Loucy (cell line): ENCODE results near the gene DPY19L1.
"Not testable (repeated sequence)": the region's sequence is repeated elsewhere in the genome, so short reads cannot be mapped to it uniquely, and the experiment has no call there.

Source experiments
- H2AFZ ChIP-seq: fragments of 200-600 bp; sonication (generic); 2 replicates; pipeline ENCODE4 v1.6.0; 2016; ENCODE audit warnings: antibody characterized with exemption, mild to moderate bottlenecking, low read length, moderate library complexity
- H3F3A ChIP-seq: fragments of 200-600 bp; 2 replicates; pipeline ENCODE4 v1.6.0; 2016; ENCODE audit warnings: antibody characterized with exemption, low read depth, mild to moderate bottlenecking
- H3K27me3 ChIP-seq: fragments of 200-600 bp; sonication (generic); 2 replicates; pipeline ENCODE4 v1.6.1; 2014; ENCODE audit warnings: low read length, mild to moderate bottlenecking; ENCODE audit not compliant: insufficient read depth, poor library complexity, severe bottlenecking
- H3K36me3 ChIP-seq: fragments of 200-600 bp; sonication (generic); 2 replicates; pipeline ENCODE4 v1.6.1; 2016; ENCODE audit warnings: low read length; ENCODE audit not compliant: insufficient read depth
- H3K4me1 ChIP-seq: fragments of 200-600 bp; sonication (generic); 2 replicates; pipeline ENCODE4 v1.5.1; 2014; ENCODE audit warnings: low read length, mild to moderate bottlenecking; ENCODE audit not compliant: insufficient read depth, poor library complexity, severe bottlenecking
- H3K4me2 ChIP-seq: fragments of 200-600 bp; sonication (generic); 2 replicates; pipeline ENCODE4 v1.6.0; 2014; ENCODE audit warnings: antibody characterized with exemption, low read length, low read depth, mild to moderate bottlenecking; ENCODE audit not compliant: poor library complexity, severe bottlenecking
- H3K4me3 ChIP-seq: fragments of 200-600 bp; sonication (generic); 2 replicates; pipeline ENCODE4 v1.5.1; 2014; ENCODE audit warnings: low read length, mild to moderate bottlenecking, mixed read lengths; ENCODE audit not compliant: poor library complexity, severe bottlenecking
- H3K79me2 ChIP-seq: fragments of 200-600 bp; sonication (generic); 2 replicates; pipeline ENCODE4 v1.6.1; 2014; ENCODE audit warnings: low read length; ENCODE audit not compliant: insufficient read depth
- H3K9ac ChIP-seq: fragments of 200-600 bp; sonication (generic); 2 replicates; pipeline ENCODE4 v1.6.0; 2014; ENCODE audit warnings: mild to moderate bottlenecking, low read depth, low read length, moderate library complexity; ENCODE audit not compliant: poor library complexity, severe bottlenecking
- H3K9me2 ChIP-seq: fragments of 200-600 bp; sonication (generic); replicated peaks from 2 replicates; pipeline ENCODE4 v1.6.1; 2016; ENCODE audit warnings: low read depth, low read length, mixed read lengths
- H3K9me3 ChIP-seq: fragments of 200-600 bp; sonication (generic); 2 replicates; pipeline ENCODE4 v1.6.1; 2014; ENCODE audit warnings: mild to moderate bottlenecking, antibody characterized with exemption, low read length, low read depth; ENCODE audit not compliant: insufficient read depth
- H4K20me1 ChIP-seq: fragments of 200-600 bp; sonication (generic); 2 replicates; pipeline ENCODE4 v1.6.0; 2014; ENCODE audit warnings: antibody characterized with exemption, low read length, mild to moderate bottlenecking; ENCODE audit not compliant: insufficient read depth, poor library complexity, severe bottlenecking
- CTCF ChIP-seq: fragments of 200-600 bp; sonication (generic); conservative IDR thresholded peaks from 2 replicates; pipeline ENCODE4 v1.5.1; 2014; ENCODE audit warnings: mild to moderate bottlenecking, antibody characterized with exemption, low read length
- EZH2phosphoT487 ChIP-seq: fragments of 200-600 bp; IDR thresholded peaks from 2 replicates; pipeline ENCODE4 v1.6.1; 2018; ENCODE audit warnings: antibody characterized with exemption, mild to moderate bottlenecking, moderate library complexity, borderline replicate concordance

The DPY19L1 gene

DNA sequence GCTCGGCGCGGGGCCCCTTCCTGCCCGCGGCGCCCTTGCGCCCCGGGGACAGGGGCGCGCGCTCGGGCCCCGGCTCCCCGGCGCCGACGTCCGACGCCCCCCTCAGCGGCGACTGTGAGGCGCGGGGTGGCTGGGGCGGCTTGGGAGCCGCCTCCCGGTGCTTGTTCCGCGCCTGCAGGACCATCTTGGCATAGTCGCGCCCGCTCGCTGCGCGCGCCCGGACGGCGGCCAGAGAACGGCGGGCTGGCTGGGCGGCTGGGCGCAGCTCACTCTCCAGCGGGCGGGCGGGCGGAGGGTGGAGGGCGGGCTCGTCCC, at the start of gene DPY19L1:
Gene DPY19L1, minus strand, starts transcription at position 275 of the 315 bp plus-strand sequence. Its CDS starts 91 bp downstream, at position 184.
- H3K4me1 ChIP-seq, result peaks cover 46% of the 10 kb centered on the region
- H4K20me1 ChIP-seq, result peaks cover 25% of the 10 kb centered on the region
- H3K9ac ChIP-seq, result peak within 1 kb of the TSS; percentile 76
- H3K4me2 ChIP-seq, result peak within 1 kb of the TSS; percentile 95
- no peaks in the 10 kb centered on the region for H3K36me3 ChIP-seq
- H2AFZ ChIP-seq, result peak within 1 kb of the TSS; percentile 84
- no peaks in the 10 kb centered on the region for H3K9me2 ChIP-seq
- peaks cover 45% of the 10 kb centered on the region for H3K79me2 ChIP-seq
- H3K27me3 ChIP-seq, result no peaks in the 10 kb centered on the region
- no peaks in the 10 kb centered on the region for H3K9me3 ChIP-seq
- H3K4me3 ChIP-seq, result peak within 1 kb of the TSS; percentile 86
- no peaks in the 10 kb centered on the region for H3F3A ChIP-seq
- TF ChIP-seq EZH2phosphoT487, result no peak
- TF ChIP-seq CTCF, result no peak

- H3K27me3 ChIP-seq, H3K4me3 ChIP-seq, H4K20me1 ChIP-seq, H3K9me2 ChIP-seq, H3K9ac ChIP-seq, H3K4me2 ChIP-seq, H3K79me2 ChIP-seq, H3K4me1 ChIP-seq, H2AFZ ChIP-seq, H3K9me3 ChIP-seq, H3F3A ChIP-seq, H3K36me3 ChIP-seq: not testable (repeated sequence)
Observed at GRCh38 chr7:35079517-35079916, 42.2 kb upstream of the DPY19L1 start.

GRCh38 chr7:35074008-35074407, 36.7 kb upstream of the DPY19L1 start:
- not testable (repeated sequence) for H3K4me3 ChIP-seq, H3K4me1 ChIP-seq, H3K9me3 ChIP-seq, H3K9ac ChIP-seq, H4K20me1 ChIP-seq, H3K27me3 ChIP-seq, H3K79me2 ChIP-seq, H3F3A ChIP-seq, H3K9me2 ChIP-seq, H3K36me3 ChIP-seq
- H2AFZ ChIP-seq, result 0 out of 2 replicates have a peak overlapping the region, but pooled peaks have one; percentile 67
- peak overlapping the region; percentile 53 for H3K4me2 ChIP-seq

- H3K9ac ChIP-seq, H3K36me3 ChIP-seq, H3K9me3 ChIP-seq, H3K4me1 ChIP-seq, H3F3A ChIP-seq, H4K20me1 ChIP-seq, H3K4me3 ChIP-seq, H3K9me2 ChIP-seq, H3K79me2 ChIP-seq, H3K27me3 ChIP-seq: not testable (repeated sequence)
- H2AFZ ChIP-seq, result peak overlapping the region; percentile 67; the same call in 1 of the 2 replicates
- peak overlapping the region; percentile 53 for H3K4me2 ChIP-seq
Observed at GRCh38 chr7:35072950-35073827, 35.9 kb upstream of the DPY19L1 start.

DNA sequence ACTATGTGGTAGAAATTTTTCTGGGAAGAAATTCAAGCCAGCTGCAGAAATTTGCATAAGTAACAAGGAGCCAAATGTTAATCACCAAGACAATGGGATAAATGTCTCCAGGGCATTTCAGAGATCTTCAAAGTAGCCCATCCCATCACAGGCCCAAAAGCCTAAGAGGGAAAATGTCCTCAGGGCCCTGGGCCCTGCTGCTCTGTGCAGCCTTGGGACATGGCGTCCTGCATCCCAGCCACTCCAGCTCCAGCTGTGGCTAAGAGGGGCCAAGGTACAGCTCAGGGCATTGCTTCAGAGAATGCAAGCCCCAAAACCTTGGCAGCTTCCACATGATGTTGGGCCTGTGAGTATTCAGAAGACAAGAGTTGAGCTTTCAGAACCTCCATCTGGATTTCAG, 31.8 kb upstream of the DPY19L1 start:
- H3K4me1 ChIP-seq, H3K9me3 ChIP-seq, H2AFZ ChIP-seq, H3K9ac ChIP-seq, H3K4me2 ChIP-seq, H3K9me2 ChIP-seq, H3K36me3 ChIP-seq, H4K20me1 ChIP-seq, H3K27me3 ChIP-seq, H3F3A ChIP-seq, H3K79me2 ChIP-seq, H3K4me3 ChIP-seq: not testable (repeated sequence)

DNA sequence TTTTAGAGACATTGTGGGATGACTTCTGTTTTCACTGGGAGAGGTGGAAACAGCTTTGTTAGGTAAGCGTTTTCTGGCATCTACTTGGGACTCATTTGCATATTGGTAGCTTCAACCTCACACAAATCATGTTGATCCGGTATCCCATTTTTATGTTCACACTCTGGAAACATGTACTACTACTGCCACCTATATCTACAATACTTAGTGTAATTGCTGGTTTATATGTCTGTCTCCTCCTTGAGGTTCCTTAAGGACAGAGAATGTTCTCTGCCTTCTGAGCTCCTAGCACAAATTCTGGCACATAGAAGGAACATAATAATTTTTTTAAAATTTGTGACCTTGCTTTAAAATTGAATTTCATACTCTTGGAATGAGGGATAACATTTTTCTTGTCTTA, 28.1 kb upstream of the DPY19L1 start:
- not testable (repeated sequence) for H2AFZ ChIP-seq, H3K4me2 ChIP-seq, H3K9ac ChIP-seq, H3K4me3 ChIP-seq, H3F3A ChIP-seq, H3K36me3 ChIP-seq, H3K9me2 ChIP-seq, H3K4me1 ChIP-seq, H3K9me3 ChIP-seq, H4K20me1 ChIP-seq, H3K79me2 ChIP-seq, H3K27me3 ChIP-seq
